ENCODE measurements around the gene GALNT16. TPM values are rescaled to one million over a fixed set of nuclear protein-coding genes. Genes with fewer than 3 reads are reported as not detected.

GALNT16 gene
- total and polyA plus RNA-seq, 2 of the 8 experiments (the other 6 are each of a cell fraction or from before 2014, with no cell fraction given), result 5.4 to 6.3 TPM

GRCh38 chr14:69270097-69270496, 10.1 kb downstream of the GALNT16 start:
- Histone ChIP-seq H3K79me2 (ENCODE audit: control insufficient read depth in 1 of 2, insufficient read depth in 2 of 2, low read length in 2 of 2) (no peaks in the 10 kb centered on the region), H2BK12ac (ENCODE audit: low read depth, low read length) (no peak overlapping the region), H4K8ac (ENCODE audit: extremely low read depth, insufficient read depth, low read length) (no peak overlapping the region), H3K27ac (ENCODE audit: low read depth, low read length) (no peak overlapping the region), H3K27me3 (replicated peaks in 1 of 4; ENCODE audit: control insufficient read depth in 3 of 4, extremely low read depth in 1 of 4, insufficient read depth in 3 of 4, low read length in 3 of 4) (peaks cover 0 to 2% (median 0%) of the 10 kb centered on the region in 4 experiments; a peak in 1 of 7 replicates), H3K18ac (ENCODE audit: extremely low read depth, low read length) (no peak overlapping the region), H3K4me2 (ENCODE audit: insufficient read depth in 1 of 2, low read depth in 2 of 2, low read length in 2 of 2) (no peak overlapping the region), H2BK15ac (ENCODE audit: low read length) (no peak overlapping the region), H2BK120ac (replicated peaks; ENCODE audit: low read depth, low read length) (no peak overlapping the region), H3K56ac (replicated peaks; ENCODE audit: insufficient read length, low read depth, low read length) (no peak overlapping the region), H2AFZ (ENCODE audit: low read length) (no peak overlapping the region), H3K23ac (ENCODE audit: insufficient read length) (no peak overlapping the region), H3K14ac (ENCODE audit: insufficient read length) (no peak overlapping the region), H3K79me1 (ENCODE audit: low read depth, low read length) (no peaks in the 10 kb centered on the region; the same call in 1 of the 2 replicates), H3K4me3 (ENCODE audit: extremely low read depth in 1 of 4, insufficient read depth in 2 of 4, low read depth in 3 of 4, low read length in 4 of 4) (no peak overlapping the region), H2BK20ac (ENCODE audit: low read length) (no peak overlapping the region), H2BK5ac (ENCODE audit: low read depth, low read length) (no peak overlapping the region), H3K23me2 (ENCODE audit: low read depth, low read length) (peaks cover 9% of the 10 kb centered on the region; the same call in 1 of the 2 replicates), H3K9me3 (ENCODE audit: insufficient read depth in 2 of 2, low read depth in 1 of 2, low read length in 1 of 2) (no peaks in the 10 kb centered on the region), H4K91ac (replicated peaks; ENCODE audit: insufficient read length, low read length) (no peak overlapping the region), H4K20me1 (replicated peaks in 1 of 2; ENCODE audit: control insufficient read depth in 1 of 2, insufficient read depth in 2 of 2, low read length in 2 of 2) (peaks cover 0 to 7% of the 10 kb centered on the region in 2 experiments), H3K4me1 (replicated peaks in 1 of 4; ENCODE audit: control insufficient read depth in 3 of 4, insufficient read depth in 4 of 4, low read length in 3 of 4) (peaks cover 0 to 5% (median 0%) of the 10 kb centered on the region in 4 experiments; a peak in 2 of 7 replicates), H2AK5ac (ENCODE audit: low read depth, low read length) (no peak overlapping the region), H4K5ac (ENCODE audit: insufficient read length, low read depth, low read length) (no peak overlapping the region), H3K36me3 (ENCODE audit: control insufficient read depth in 2 of 4, insufficient read depth in 4 of 4, low read length in 3 of 4) (no peaks in the 10 kb centered on the region; a peak in 1 of 8 replicates), H3K4ac (replicated peaks; ENCODE audit: insufficient read length, low read depth, low read length) (no peak overlapping the region), H3K9ac (replicated peaks in 1 of 4; ENCODE audit: extremely low read depth in 1 of 4, low read depth in 3 of 4, low read length in 3 of 4) (no peak overlapping the region)
- POLR2A ChIA-PET (ENCODE audit: partially characterized antibody), result interaction anchor here (1.2 kb wide), 1 partner anchor 8 kb away, joined by 3 read pairs; no protein-coding TSS in a partner anchor
- no peak for TF ChIP-seq SP2 (IDR thresholded peaks at IDR 0.05; ENCODE audit: low read length)
- TF ChIP-seq JUN (IDR thresholded peaks at IDR 0.05; ENCODE audit: low read depth, low read length), result no peak
- no peak for TF ChIP-seq EZH2 (IDR thresholded peaks at IDR 0.05; ENCODE audit: low read depth, low read length, severe bottlenecking)
- TF ChIP-seq ASH2L (IDR thresholded peaks at IDR 0.05; ENCODE audit: low read length), result no peak
- no peak for TF ChIP-seq ZNF274 (IDR thresholded peaks at IDR 0.05; ENCODE audit: borderline replicate concordance, extremely low read depth, low read length)
- no peak for TF ChIP-seq EP300 (IDR thresholded peaks at IDR 0.05; ENCODE audit: borderline replicate concordance in 1 of 2, low read depth in 2 of 2, low read length in 2 of 2)
- no peak for TF ChIP-seq EGR1 (IDR thresholded peaks at IDR 0.05; ENCODE audit: borderline replicate concordance, low read depth, low read length)
- TF ChIP-seq HDAC6 (IDR thresholded peaks at IDR 0.05; ENCODE audit: low read depth, low read length), result no peak
- TF ChIP-seq BRCA1 (IDR thresholded peaks at IDR 0.05; ENCODE audit: low read depth, low read length), result no peak
- no peak for TF ChIP-seq TBP (IDR thresholded peaks at IDR 0.05; ENCODE audit: low read depth, low read length)
- no peak for DNase-seq (ENCODE audit: low read depth in 1 of 2, low spot score in 2 of 2)
- FAIRE-seq, result no peak
- CTCF ChIA-PET (ENCODE audit: partially characterized antibody), result interaction anchor here (0.6 to 1.8 kb wide), 6 partner anchors 10 to 907 kb away, joined by 3 to 4 read pairs (median 4); partner anchors contain the start of gene GALNT16
- whole genome bisulfite sequencing, 2 experiments (ENCODE audit: extremely low coverage in 1 of 2, insufficient coverage in 1 of 2, insufficient read length in 1 of 2, insufficient replicate concordance in 2 of 2, low coverage in 1 of 2, low lambda C conversion rate in 2 of 2, missing lambda C conversion rate in 1 of 2), result 88% methylated on average over 10 of the region's 10 CpGs; no CpG with 5 or more reads in 1 of the 2 experiments

All from H1 (cell line).